Measurements from ENCODE around the gene ITGA5. TPM values are rescaled to one million over a fixed set of nuclear protein-coding genes. Genes with fewer than 3 reads are reported as not detected.

Gene ITGA5
- total RNA-seq, 1 experiment from 2014 or later = 12.2 TPM

DNA sequence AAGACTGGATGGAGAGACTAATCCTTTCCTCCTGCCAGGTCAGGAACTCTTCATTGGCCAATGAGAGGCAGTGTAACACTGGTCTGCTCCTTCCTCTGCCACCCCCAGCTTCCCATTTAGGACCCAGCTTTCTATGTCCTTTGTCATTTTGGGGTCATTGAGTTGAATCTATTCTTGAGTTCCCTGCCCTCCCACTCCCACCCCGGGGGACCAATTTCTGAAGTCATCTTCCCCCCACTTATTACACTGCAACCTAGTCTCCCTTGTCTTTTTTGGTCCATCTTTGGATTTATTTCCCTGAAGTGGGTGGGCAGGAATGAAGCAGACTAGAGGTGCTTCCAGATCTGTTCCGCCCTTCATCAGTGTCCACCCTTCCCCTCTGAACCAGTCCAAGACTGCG is 7.6 kb upstream of the ITGA5 start:
- Histone ChIP-seq H3K79me1 (ENCODE audit: insufficient read depth, low read depth, low read length, poor library complexity, severe bottlenecking) (no peaks in the 10 kb centered on the region), H3K27ac (ENCODE audit: insufficient read length, low read depth, low read length) (no peak overlapping the region), H4K5ac (ENCODE audit: insufficient read length, low read depth, low read length) (no peak overlapping the region), H3K27me3 (ENCODE audit: insufficient read depth, low read length) (peaks cover 3% of the 10 kb centered on the region; the same call in 1 of the 2 replicates), H3K9me3 (ENCODE audit: control insufficient read depth, low read depth, low read length) (no peaks in the 10 kb centered on the region), H2BK120ac (ENCODE audit: low read depth, low read length, poor library complexity, severe bottlenecking) (no peak overlapping the region), H2BK12ac (ENCODE audit: insufficient read length, low read depth, low read length) (no peak overlapping the region), H3K56ac (ENCODE audit: insufficient read length, low read depth, low read length) (no peak overlapping the region), H3K23me2 (ENCODE audit: insufficient read length, low read depth, low read length, poor library complexity, severe bottlenecking) (no peaks in the 10 kb centered on the region), H2BK5ac (ENCODE audit: insufficient read length, low read length) (no peak overlapping the region), H2AK5ac (ENCODE audit: insufficient read length, low read length) (no peak overlapping the region), H3T11ph (ENCODE audit: low read length) (no peak overlapping the region), H3K4ac (ENCODE audit: low read depth, low read length) (no peak overlapping the region), H3K18ac (ENCODE audit: insufficient read length, low read depth, low read length) (no peak overlapping the region), H3K14ac (ENCODE audit: insufficient read depth, low read length) (no peak overlapping the region), H3K23ac (ENCODE audit: insufficient read length, low read depth, low read length) (no peak overlapping the region), H2AFZ (ENCODE audit: low read length) (no peak overlapping the region), H2BK20ac (ENCODE audit: low read depth, low read length, poor library complexity, severe bottlenecking) (no peak overlapping the region), H4K91ac (ENCODE audit: insufficient read length, low read depth, low read length) (no peak overlapping the region), H2BK15ac (ENCODE audit: low read depth, low read length) (no peak overlapping the region), H3K9ac (ENCODE audit: extremely low read depth, insufficient read length, low read length) (no peak overlapping the region), H3K79me2 (ENCODE audit: insufficient read depth, low read length) (no peaks in the 10 kb centered on the region), H4K8ac (replicated peaks; ENCODE audit: insufficient read length, low read depth, low read length) (no peak overlapping the region), H4K20me1 (ENCODE audit: control insufficient read depth, insufficient read depth, insufficient read length) (no peaks in the 10 kb centered on the region), H3K4me2 (ENCODE audit: insufficient read depth, insufficient read length, low read length) (no peak overlapping the region), H3K4me1 (ENCODE audit: insufficient read depth, low read length) (peaks cover 5% of the 10 kb centered on the region; the same call in 1 of the 2 replicates)
- H3K27me3 Mint-ChIP-seq (ENCODE audit: low read depth) = peaks cover 90% of the 10 kb centered on the region
- H3K9me3 Mint-ChIP-seq = peaks cover 3% of the 10 kb centered on the region in 2 experiments; a peak in 3 of 5 replicates
- WGBS (ENCODE audit: extremely low coverage, insufficient read length, low lambda C conversion rate) = no CpG with 5 or more reads among the region's 3 CpGs
- TF ChIP-seq, protein P1, sequence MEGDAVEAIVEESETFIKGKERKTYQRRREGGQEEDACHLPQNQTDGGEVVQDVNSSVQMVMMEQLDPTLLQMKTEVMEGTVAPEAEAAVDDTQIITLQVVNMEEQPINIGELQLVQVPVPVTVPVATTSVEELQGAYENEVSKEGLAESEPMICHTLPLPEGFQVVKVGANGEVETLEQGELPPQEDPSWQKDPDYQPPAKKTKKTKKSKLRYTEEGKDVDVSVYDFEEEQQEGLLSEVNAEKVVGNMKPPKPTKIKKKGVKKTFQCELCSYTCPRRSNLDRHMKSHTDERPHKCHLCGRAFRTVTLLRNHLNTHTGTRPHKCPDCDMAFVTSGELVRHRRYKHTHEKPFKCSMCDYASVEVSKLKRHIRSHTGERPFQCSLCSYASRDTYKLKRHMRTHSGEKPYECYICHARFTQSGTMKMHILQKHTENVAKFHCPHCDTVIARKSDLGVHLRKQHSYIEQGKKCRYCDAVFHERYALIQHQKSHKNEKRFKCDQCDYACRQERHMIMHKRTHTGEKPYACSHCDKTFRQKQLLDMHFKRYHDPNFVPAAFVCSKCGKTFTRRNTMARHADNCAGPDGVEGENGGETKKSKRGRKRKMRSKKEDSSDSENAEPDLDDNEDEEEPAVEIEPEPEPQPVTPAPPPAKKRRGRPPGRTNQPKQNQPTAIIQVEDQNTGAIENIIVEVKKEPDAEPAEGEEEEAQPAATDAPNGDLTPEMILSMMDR (conservative IDR thresholded peaks at IDR 0.05) = no peak
- DNase-seq = no peak
- no peaks in the 10 kb centered on the region for H3K36me3 Mint-ChIP-seq (ENCODE audit: insufficient read depth in 1 of 3, low read depth in 3 of 3)
- no peak overlapping the region for H3K4me3 Mint-ChIP-seq
- peaks cover 26 to 46% of the 10 kb centered on the region in 2 experiments for H3K4me1 Mint-ChIP-seq
- no peak overlapping the region for H3K27ac Mint-ChIP-seq
